ENCODE measurements around the gene SLC4A7. TPM values are rescaled to one million over a fixed set of nuclear protein-coding genes. Genes with fewer than 3 reads are reported as not detected.

The SLC4A7 gene
- total and polyA plus RNA-seq, 3 experiments from 2014 or later = 16.9 to 55.9 (median 55.0) TPM

- Histone ChIP-seq H3K9me3 (ENCODE audit: low read length) (no peaks in the 10 kb centered on the region), H3K27me3 (ENCODE audit: insufficient read depth, low read length, poor library complexity, severe bottlenecking) (no peaks in the 10 kb centered on the region), H3K27ac (ENCODE audit: low read depth, low read length) (no peak overlapping the region), H3K36me3 (ENCODE audit: insufficient read depth, low read length) (no peaks in the 10 kb centered on the region), H3K4me3 (ENCODE audit: low read length) (no peak overlapping the region), H3K4me1 (ENCODE audit: insufficient read depth, low read length) (no peaks in the 10 kb centered on the region)
- POLR2A ChIA-PET = no interaction called here
- peaks cover 0 to 5% (median 0%) of the 10 kb centered on the region in 3 donors for H3K36me3 Mint-ChIP-seq
- H3K4me1 Mint-ChIP-seq = peaks cover 24 to 35% (median 28%) of the 10 kb centered on the region in 3 donors
- no peaks in the 10 kb centered on the region for H3K27me3 Mint-ChIP-seq
- no peak overlapping the region for H3K4me3 Mint-ChIP-seq
- H3K9me3 Mint-ChIP-seq = no peaks in the 10 kb centered on the region
- no peak for DNase-seq
- CTCF ChIA-PET = no interaction called here
- H3K27ac Mint-ChIP-seq = peak overlapping the region in 2 of 8 donors; percentile 61 to 86
Measured at GRCh38 chr3:27352047-27352446, 132.1 kb downstream of the SLC4A7 start.

GRCh38 chr3:27349832-27350231, 134.4 kb downstream of the SLC4A7 start:
- POLR2A ChIA-PET = no interaction called here
- no peak for DNase-seq
- H3K36me3 Mint-ChIP-seq = peaks cover 0 to 5% (median 0%) of the 10 kb centered on the region in 3 donors
- Histone ChIP-seq H3K4me1 (ENCODE audit: insufficient read depth, low read length) (no peaks in the 10 kb centered on the region), H3K4me3 (ENCODE audit: low read length) (no peak overlapping the region), H3K27ac (ENCODE audit: low read depth, low read length) (no peak overlapping the region), H3K36me3 (ENCODE audit: insufficient read depth, low read length) (no peaks in the 10 kb centered on the region), H3K9me3 (ENCODE audit: low read length) (no peaks in the 10 kb centered on the region), H3K27me3 (ENCODE audit: insufficient read depth, low read length, poor library complexity, severe bottlenecking) (no peaks in the 10 kb centered on the region)
- H3K4me3 Mint-ChIP-seq = peak overlapping the region; percentile 18 to 76 (median 67)
- H3K4me1 Mint-ChIP-seq = peaks cover 32 to 48% (median 34%) of the 10 kb centered on the region in 3 donors
- H3K27ac Mint-ChIP-seq = peak overlapping the region; percentile 5 to 84 (median 46)
- CTCF ChIA-PET = interaction anchor here (1.8 kb wide), 1 partner anchor 282 kb away, joined by 3 read pairs; no protein-coding TSS in a partner anchor
- no peaks in the 10 kb centered on the region for H3K9me3 Mint-ChIP-seq
- no peaks in the 10 kb centered on the region for H3K27me3 Mint-ChIP-seq

- no peak overlapping the region for H3K4me3 ChIP-seq (ENCODE audit: low read length)
- Mint-ChIP-seq H3K4me3 (no peak overlapping the region), H3K27me3 (peaks cover 0 to 2% of the 10 kb centered on the region in 2 donors), H3K27ac (peak overlapping the region in 4 of 8 donors; percentile 0 to 57 (median 40)), H3K4me1 (peaks cover 26 to 39% (median 27%) of the 10 kb centered on the region in 3 donors), H3K9me3 (no peaks in the 10 kb centered on the region), H3K36me3 (peaks cover 0 to 3% (median 3%) of the 10 kb centered on the region in 3 donors)
- DNase-seq = no peak
- H3K9me3 ChIP-seq (ENCODE audit: low read length) = no peaks in the 10 kb centered on the region
- H3K36me3 ChIP-seq (ENCODE audit: insufficient read depth, low read length) = no peaks in the 10 kb centered on the region
- no peaks in the 10 kb centered on the region for H3K27me3 ChIP-seq (ENCODE audit: insufficient read depth, low read length, poor library complexity, severe bottlenecking)
- ChIA-PET CTCF (interaction anchor here (1.6 kb wide), 1 partner anchor 8 kb away, joined by 4 read pairs; no protein-coding TSS in a partner anchor), POLR2A (no interaction called here)
- H3K4me1 ChIP-seq (ENCODE audit: insufficient read depth, low read length) = no peaks in the 10 kb centered on the region
- H3K27ac ChIP-seq (ENCODE audit: low read depth, low read length) = no peak overlapping the region
Measured at GRCh38 chr3:27345959-27346865, 138.0 kb downstream of the SLC4A7 start.

GRCh38 chr3:27345493-27345892, 138.7 kb downstream of the SLC4A7 start:
- ChIA-PET POLR2A (interaction anchor here (0.6 kb wide), 1 partner anchor 189 kb away, joined by 5 read pairs; no protein-coding TSS in a partner anchor), CTCF (interaction anchor here (1.6 kb wide), 1 partner anchor 9 kb away, joined by 4 read pairs; no protein-coding TSS in a partner anchor)
- H3K4me1 Mint-ChIP-seq = peaks cover 21 to 36% (median 24%) of the 10 kb centered on the region in 3 donors
- H3K36me3 Mint-ChIP-seq = peaks cover 0 to 3% (median 3%) of the 10 kb centered on the region in 3 donors
- peak overlapping the region in 7 of 8 donors; percentile 28 to 76 (median 55) for H3K27ac Mint-ChIP-seq
- H3K4me3 Mint-ChIP-seq = peak overlapping the region in 1 of 7 donors; percentile 0
- Histone ChIP-seq H3K4me1 (ENCODE audit: insufficient read depth, low read length) (no peaks in the 10 kb centered on the region), H3K27me3 (ENCODE audit: insufficient read depth, low read length, poor library complexity, severe bottlenecking) (no peaks in the 10 kb centered on the region), H3K36me3 (ENCODE audit: insufficient read depth, low read length) (no peaks in the 10 kb centered on the region), H3K4me3 (ENCODE audit: low read length) (no peak overlapping the region), H3K27ac (ENCODE audit: low read depth, low read length) (no peak overlapping the region), H3K9me3 (ENCODE audit: low read length) (no peaks in the 10 kb centered on the region)
- peak in 1 of 5 donors; percentile 54 for DNase-seq
- H3K27me3 Mint-ChIP-seq = peaks cover 0 to 2% of the 10 kb centered on the region in 2 donors
- H3K9me3 Mint-ChIP-seq = no peaks in the 10 kb centered on the region

- POLR2A ChIA-PET = interaction anchor here (0.6 kb wide), 1 partner anchor 189 kb away, joined by 5 read pairs; no protein-coding TSS in a partner anchor
Measured at GRCh38 chr3:27345045-27345444, 139.1 kb downstream of the SLC4A7 start.

GRCh38 chr3:27344192-27344591, 140.0 kb downstream of the SLC4A7 start:
- Histone ChIP-seq H3K36me3 (ENCODE audit: insufficient read depth, low read length) (no peaks in the 10 kb centered on the region), H3K9me3 (ENCODE audit: low read length) (no peaks in the 10 kb centered on the region), H3K27ac (ENCODE audit: low read depth, low read length) (no peak overlapping the region), H3K4me3 (ENCODE audit: low read length) (no peak overlapping the region), H3K27me3 (ENCODE audit: insufficient read depth, low read length, poor library complexity, severe bottlenecking) (no peaks in the 10 kb centered on the region), H3K4me1 (ENCODE audit: insufficient read depth, low read length) (no peaks in the 10 kb centered on the region)
- Mint-ChIP-seq H3K4me1 (peaks cover 8 to 27% (median 15%) of the 10 kb centered on the region in 3 donors), H3K4me3 (no peak overlapping the region), H3K36me3 (peaks cover 0 to 3% (median under 1%) of the 10 kb centered on the region in 3 donors), H3K9me3 (no peaks in the 10 kb centered on the region), H3K27ac (no peak overlapping the region), H3K27me3 (peaks cover 0 to 2% of the 10 kb centered on the region in 2 donors)
- POLR2A ChIA-PET = no interaction called here
- no peak for DNase-seq
- CTCF ChIA-PET = interaction anchor here (1.6 kb wide), 1 partner anchor 10 kb away, joined by 4 read pairs; no protein-coding TSS in a partner anchor

More at GRCh38 chr3:27345045-27345444, 139.1 kb downstream of the SLC4A7 start:
- Histone ChIP-seq H3K4me1 (ENCODE audit: insufficient read depth, low read length) (no peaks in the 10 kb centered on the region), H3K9me3 (ENCODE audit: low read length) (no peaks in the 10 kb centered on the region), H3K27ac (ENCODE audit: low read depth, low read length) (no peak overlapping the region), H3K4me3 (ENCODE audit: low read length) (no peak overlapping the region), H3K36me3 (ENCODE audit: insufficient read depth, low read length) (no peaks in the 10 kb centered on the region), H3K27me3 (ENCODE audit: insufficient read depth, low read length, poor library complexity, severe bottlenecking) (no peaks in the 10 kb centered on the region)
- H3K27ac Mint-ChIP-seq = peak overlapping the region in 2 of 8 donors; percentile 28 to 57
- no peak for DNase-seq
- H3K36me3 Mint-ChIP-seq = peaks cover 0 to 3% (median 2%) of the 10 kb centered on the region in 3 donors
- H3K9me3 Mint-ChIP-seq = no peaks in the 10 kb centered on the region
- CTCF ChIA-PET = interaction anchor here (1.6 kb wide), 1 partner anchor 10 kb away, joined by 4 read pairs; no protein-coding TSS in a partner anchor
- no peak overlapping the region for H3K4me3 Mint-ChIP-seq
- H3K27me3 Mint-ChIP-seq = peaks cover 0 to 2% of the 10 kb centered on the region in 2 donors
- H3K4me1 Mint-ChIP-seq = peaks cover 17 to 35% (median 23%) of the 10 kb centered on the region in 3 donors

GRCh38 chr3:27342267-27342666, 141.9 kb downstream of the SLC4A7 start:
- H3K9me3 Mint-ChIP-seq = peaks cover 0 to 5% (median 0%) of the 10 kb centered on the region in 5 donors
- ChIA-PET CTCF (no interaction called here), POLR2A (no interaction called here)
- DNase-seq = no peak
- peaks cover 0 to 2% of the 10 kb centered on the region in 2 donors for H3K27me3 Mint-ChIP-seq
- H3K36me3 Mint-ChIP-seq = peaks cover 0 to 8% (median 0%) of the 10 kb centered on the region in 3 donors
- Histone ChIP-seq H3K36me3 (ENCODE audit: insufficient read depth, low read length) (no peaks in the 10 kb centered on the region), H3K4me3 (ENCODE audit: low read length) (no peak overlapping the region), H3K27ac (ENCODE audit: low read depth, low read length) (no peak overlapping the region), H3K27me3 (ENCODE audit: insufficient read depth, low read length, poor library complexity, severe bottlenecking) (no peaks in the 10 kb centered on the region), H3K4me1 (ENCODE audit: insufficient read depth, low read length) (no peaks in the 10 kb centered on the region), H3K9me3 (ENCODE audit: low read length) (no peaks in the 10 kb centered on the region)
- H3K4me3 Mint-ChIP-seq = no peak overlapping the region
- H3K4me1 Mint-ChIP-seq = peaks cover 6 to 20% (median 14%) of the 10 kb centered on the region in 3 donors
- H3K27ac Mint-ChIP-seq = peak overlapping the region in 1 of 8 donors; percentile 1

All from CD8-positive, alpha-beta memory T cell (primary cell).